H1 (cell line): Measurements from ENCODE around the gene CDKL1. TPM values are rescaled to one million over a fixed set of nuclear protein-coding genes. Genes with fewer than 3 reads are reported as not detected.

Experiments used
- CBX5 ChIP-seq: fragments of 300-800, 300-1000 bp; sonication (generic); IDR thresholded peaks from 2 replicates; pipeline ENCODE4 v1.7.1; 2016; ENCODE audit warnings: antibody characterized with exemption, low read length, low read depth
- JUN ChIP-seq: IDR thresholded peaks from 2 replicates; pipeline ENCODE4 v1.6.1; 2011; ENCODE audit warnings: low read depth, mild to moderate bottlenecking, improper control_type of control experiment, low read length
- POLR2AphosphoS5 ChIP-seq: IDR thresholded peaks from 2 replicates; pipeline ENCODE4 v1.6.1; 2011; ENCODE audit warnings: low read depth, low read length
- RAD21 ChIP-seq, 2 experiments: IDR thresholded peaks in 1 of 2; conservative IDR thresholded peaks in 1 of 2; 2 replicates each; pipeline ENCODE4 v1.6.1; 2011; ENCODE audit warnings: low read depth in 2 of 2, low read length in 2 of 2, improper control_type of control experiment in 1 of 2, inconsistent platforms in 1 of 2, mild to moderate bottlenecking in 1 of 2, moderate library complexity in 1 of 2
- TAF7 ChIP-seq: optimal IDR thresholded peaks from 2 replicates; pipeline ENCODE3; 2011; ENCODE audit warnings: low read depth, mild to moderate bottlenecking, inconsistent platforms, low read length, moderate library complexity, borderline replicate concordance
- YY1 ChIP-seq: IDR thresholded peaks from 2 replicates; pipeline ENCODE4 v1.6.1; 2011; ENCODE audit warnings: low read depth, mild to moderate bottlenecking, low read length
- polyA plus RNA-seq, 7 experiments: library from polyadenylated mRNA; depleted of rRNA in 3 of 7; stranded (reverse) in 5 of 7; unstranded in 2 of 7; fragments of >200 nt in 5 of 7; fragments of 200-250 nt in 2 of 7; gene quantifications; 1 replicate in 5 of 7; 2 replicates in 1 of 7; 4 replicates in 1 of 7; pipeline versions ENCODE4 v1.2.1 to v1.2.3, GENCODE V29; 2011 to 2013; ENCODE audit warnings: missing spikeins in 2 of 7, mixed read lengths in 2 of 7
- total RNA-seq: library from RNA; stranded (reverse); fragmentation: NEBNext Ultra II Directional; extraction: Animal tissue kit (Norgen Biotek cat#: 25700); gene quantifications from 2 replicates; pipeline ENCODE4 v1.2.1, GENCODE V29; 2021
- TF ChIP-seq, protein P1 (sequence below): fragments of 300-600 bp; sonication (generic); IDR thresholded peaks from 2 replicates; pipeline ENCODE4 v1.7.1; 2012; ENCODE audit warnings: low read length, moderate library complexity, mild to moderate bottlenecking, inconsistent platforms; ENCODE audit not compliant: insufficient replicate concordance
- TF ChIP-seq, protein P2 (sequence below): IDR thresholded peaks from 2 replicates; pipeline ENCODE4 v1.6.1; 2012; ENCODE audit warnings: inconsistent platforms

The CDKL1 gene
- total and polyA plus RNA-seq, 2 of the 8 experiments (the other 6 are each of a cell fraction or from before 2014, with no cell fraction given): 1.2 to 2.2 TPM

DNA sequence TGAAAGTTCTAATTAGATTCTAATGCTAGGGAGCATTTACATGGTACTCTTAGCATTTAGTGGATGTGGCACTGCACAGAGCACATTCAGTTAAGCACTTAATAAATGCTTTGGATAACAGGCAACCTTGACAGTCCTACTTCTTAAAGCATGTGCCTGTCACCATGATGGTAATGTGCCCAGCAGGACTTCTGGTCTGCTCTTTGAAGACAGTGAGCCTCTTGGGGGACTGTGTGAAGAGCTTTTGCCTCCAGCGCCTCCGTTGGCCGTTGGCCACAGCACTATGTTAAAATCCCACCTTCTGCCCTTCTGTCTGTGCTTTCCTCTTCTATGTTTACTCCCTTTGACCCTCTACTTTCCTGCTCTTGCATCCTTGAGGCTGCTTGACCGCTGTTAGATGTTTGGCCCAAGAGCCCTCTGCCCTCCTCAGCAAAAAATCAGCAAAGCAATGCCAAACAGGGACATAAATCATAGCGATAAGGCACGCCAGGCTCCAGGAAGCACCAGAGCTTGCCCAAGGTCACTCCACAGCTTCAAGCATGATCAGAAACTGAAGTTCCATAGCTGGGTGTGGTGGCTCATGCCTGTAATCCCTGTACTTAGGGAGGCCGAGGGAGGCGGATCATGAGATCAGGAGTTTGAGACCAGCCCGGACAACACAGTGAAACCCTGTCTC, 8.3 kb downstream of the CDKL1 start (continued):
- TF ChIP-seq, protein P1, sequence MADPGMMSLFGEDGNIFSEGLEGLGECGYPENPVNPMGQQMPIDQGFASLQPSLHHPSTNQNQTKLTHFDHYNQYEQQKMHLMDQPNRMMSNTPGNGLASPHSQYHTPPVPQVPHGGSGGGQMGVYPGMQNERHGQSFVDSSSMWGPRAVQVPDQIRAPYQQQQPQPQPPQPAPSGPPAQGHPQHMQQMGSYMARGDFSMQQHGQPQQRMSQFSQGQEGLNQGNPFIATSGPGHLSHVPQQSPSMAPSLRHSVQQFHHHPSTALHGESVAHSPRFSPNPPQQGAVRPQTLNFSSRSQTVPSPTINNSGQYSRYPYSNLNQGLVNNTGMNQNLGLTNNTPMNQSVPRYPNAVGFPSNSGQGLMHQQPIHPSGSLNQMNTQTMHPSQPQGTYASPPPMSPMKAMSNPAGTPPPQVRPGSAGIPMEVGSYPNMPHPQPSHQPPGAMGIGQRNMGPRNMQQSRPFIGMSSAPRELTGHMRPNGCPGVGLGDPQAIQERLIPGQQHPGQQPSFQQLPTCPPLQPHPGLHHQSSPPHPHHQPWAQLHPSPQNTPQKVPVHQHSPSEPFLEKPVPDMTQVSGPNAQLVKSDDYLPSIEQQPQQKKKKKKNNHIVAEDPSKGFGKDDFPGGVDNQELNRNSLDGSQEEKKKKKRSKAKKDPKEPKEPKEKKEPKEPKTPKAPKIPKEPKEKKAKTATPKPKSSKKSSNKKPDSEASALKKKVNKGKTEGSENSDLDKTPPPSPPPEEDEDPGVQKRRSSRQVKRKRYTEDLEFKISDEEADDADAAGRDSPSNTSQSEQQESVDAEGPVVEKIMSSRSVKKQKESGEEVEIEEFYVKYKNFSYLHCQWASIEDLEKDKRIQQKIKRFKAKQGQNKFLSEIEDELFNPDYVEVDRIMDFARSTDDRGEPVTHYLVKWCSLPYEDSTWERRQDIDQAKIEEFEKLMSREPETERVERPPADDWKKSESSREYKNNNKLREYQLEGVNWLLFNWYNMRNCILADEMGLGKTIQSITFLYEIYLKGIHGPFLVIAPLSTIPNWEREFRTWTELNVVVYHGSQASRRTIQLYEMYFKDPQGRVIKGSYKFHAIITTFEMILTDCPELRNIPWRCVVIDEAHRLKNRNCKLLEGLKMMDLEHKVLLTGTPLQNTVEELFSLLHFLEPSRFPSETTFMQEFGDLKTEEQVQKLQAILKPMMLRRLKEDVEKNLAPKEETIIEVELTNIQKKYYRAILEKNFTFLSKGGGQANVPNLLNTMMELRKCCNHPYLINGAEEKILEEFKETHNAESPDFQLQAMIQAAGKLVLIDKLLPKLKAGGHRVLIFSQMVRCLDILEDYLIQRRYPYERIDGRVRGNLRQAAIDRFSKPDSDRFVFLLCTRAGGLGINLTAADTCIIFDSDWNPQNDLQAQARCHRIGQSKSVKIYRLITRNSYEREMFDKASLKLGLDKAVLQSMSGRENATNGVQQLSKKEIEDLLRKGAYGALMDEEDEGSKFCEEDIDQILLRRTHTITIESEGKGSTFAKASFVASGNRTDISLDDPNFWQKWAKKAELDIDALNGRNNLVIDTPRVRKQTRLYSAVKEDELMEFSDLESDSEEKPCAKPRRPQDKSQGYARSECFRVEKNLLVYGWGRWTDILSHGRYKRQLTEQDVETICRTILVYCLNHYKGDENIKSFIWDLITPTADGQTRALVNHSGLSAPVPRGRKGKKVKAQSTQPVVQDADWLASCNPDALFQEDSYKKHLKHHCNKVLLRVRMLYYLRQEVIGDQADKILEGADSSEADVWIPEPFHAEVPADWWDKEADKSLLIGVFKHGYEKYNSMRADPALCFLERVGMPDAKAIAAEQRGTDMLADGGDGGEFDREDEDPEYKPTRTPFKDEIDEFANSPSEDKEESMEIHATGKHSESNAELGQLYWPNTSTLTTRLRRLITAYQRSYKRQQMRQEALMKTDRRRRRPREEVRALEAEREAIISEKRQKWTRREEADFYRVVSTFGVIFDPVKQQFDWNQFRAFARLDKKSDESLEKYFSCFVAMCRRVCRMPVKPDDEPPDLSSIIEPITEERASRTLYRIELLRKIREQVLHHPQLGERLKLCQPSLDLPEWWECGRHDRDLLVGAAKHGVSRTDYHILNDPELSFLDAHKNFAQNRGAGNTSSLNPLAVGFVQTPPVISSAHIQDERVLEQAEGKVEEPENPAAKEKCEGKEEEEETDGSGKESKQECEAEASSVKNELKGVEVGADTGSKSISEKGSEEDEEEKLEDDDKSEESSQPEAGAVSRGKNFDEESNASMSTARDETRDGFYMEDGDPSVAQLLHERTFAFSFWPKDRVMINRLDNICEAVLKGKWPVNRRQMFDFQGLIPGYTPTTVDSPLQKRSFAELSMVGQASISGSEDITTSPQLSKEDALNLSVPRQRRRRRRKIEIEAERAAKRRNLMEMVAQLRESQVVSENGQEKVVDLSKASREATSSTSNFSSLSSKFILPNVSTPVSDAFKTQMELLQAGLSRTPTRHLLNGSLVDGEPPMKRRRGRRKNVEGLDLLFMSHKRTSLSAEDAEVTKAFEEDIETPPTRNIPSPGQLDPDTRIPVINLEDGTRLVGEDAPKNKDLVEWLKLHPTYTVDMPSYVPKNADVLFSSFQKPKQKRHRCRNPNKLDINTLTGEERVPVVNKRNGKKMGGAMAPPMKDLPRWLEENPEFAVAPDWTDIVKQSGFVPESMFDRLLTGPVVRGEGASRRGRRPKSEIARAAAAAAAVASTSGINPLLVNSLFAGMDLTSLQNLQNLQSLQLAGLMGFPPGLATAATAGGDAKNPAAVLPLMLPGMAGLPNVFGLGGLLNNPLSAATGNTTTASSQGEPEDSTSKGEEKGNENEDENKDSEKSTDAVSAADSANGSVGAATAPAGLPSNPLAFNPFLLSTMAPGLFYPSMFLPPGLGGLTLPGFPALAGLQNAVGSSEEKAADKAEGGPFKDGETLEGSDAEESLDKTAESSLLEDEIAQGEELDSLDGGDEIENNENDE: no peak
- TF ChIP-seq POLR2AphosphoS5: no peak
- no peak for TF ChIP-seq TAF7
- no peak for TF ChIP-seq CBX5
- TF ChIP-seq RAD21 (IDR thresholded peaks at IDR 0.05 in 1 of 2, conservative IDR thresholded peaks at IDR 0.05 in 1 of 2; ENCODE audit: low read depth in 2 of 2, low read length in 2 of 2): peak; percentile 33 to 34
- TF ChIP-seq YY1: no peak
- TF ChIP-seq, protein P2, sequence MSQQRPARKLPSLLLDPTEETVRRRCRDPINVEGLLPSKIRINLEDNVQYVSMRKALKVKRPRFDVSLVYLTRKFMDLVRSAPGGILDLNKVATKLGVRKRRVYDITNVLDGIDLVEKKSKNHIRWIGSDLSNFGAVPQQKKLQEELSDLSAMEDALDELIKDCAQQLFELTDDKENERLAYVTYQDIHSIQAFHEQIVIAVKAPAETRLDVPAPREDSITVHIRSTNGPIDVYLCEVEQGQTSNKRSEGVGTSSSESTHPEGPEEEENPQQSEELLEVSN: 0 out of 2 replicates have a peak, but pooled peaks have one; percentile 30
- no peak for TF ChIP-seq JUN
